GM18508 (cell line): ENCODE data around the gene CUX1.
"Not testable (repeated sequence)": the region's sequence is repeated elsewhere in the genome, so short reads cannot be mapped to it uniquely, and the experiment has no call there.

Experiments used
- ATAC-seq: cut with Tn5 transposase; IDR thresholded peaks from one replicate; pipeline ENCODE4 v1.9.1; 2021; ENCODE audit warnings: moderate number of reproducible peaks; ENCODE audit not compliant: insufficient read depth, unreplicated experiment

Gene CUX1

DNA sequence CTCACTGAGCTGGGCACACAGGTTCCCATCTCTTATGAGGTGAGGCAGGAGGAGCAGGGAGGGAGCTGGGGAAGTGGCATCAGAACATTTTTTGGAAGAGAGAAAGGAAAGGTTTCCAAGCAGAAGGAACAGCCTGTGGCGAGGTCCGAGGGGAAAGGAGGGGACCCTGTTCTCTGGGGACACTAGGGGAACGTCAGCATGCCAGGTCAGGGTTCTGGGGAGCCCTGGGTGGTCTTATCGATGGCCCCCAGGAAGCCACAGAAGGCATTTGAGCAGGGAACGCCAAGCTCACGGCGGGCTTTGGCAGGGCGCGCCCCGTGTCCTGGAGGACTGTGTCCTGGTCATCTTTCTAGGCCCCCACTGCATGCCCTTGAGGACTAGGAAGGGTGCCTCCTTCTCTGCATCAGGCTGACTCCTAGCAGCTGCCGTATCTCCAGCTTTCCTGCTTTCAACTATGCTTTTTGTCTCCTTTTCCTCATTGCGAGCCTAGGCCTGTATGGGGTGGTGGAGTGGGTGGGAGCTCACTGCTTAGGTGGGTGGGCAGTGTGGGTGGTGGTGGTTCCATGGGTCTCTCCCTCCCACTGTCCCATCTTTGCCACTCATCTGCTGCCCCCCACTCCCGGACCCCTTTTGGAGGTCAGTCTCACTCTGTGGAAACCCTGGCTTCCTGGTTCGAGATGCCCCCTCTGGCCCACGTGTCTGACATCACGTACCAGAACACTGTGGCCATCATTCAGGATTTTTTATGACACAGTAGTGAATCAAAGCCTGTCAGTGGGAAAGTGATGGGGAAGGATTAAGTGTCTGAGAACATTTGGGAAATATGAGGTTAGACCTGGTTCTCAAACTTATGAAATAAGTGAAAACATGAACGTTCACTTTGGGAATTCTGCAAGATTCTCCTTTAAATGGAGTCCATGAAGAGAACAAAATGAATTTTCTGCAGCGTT is 89.1 kb downstream of the CUX1 start:
- no peak for ATAC-seq

- ATAC-seq = no peak
Measured at GRCh38 chr7:101910991-101911799, 93.8 kb downstream of the CUX1 start.

- no peak for ATAC-seq
Measured at GRCh38 chr7:101911800-101912715, 94.6 kb downstream of the CUX1 start.

GRCh38 chr7:101912716-101913110 is 95.3 kb downstream of the CUX1 start:
- no peak for ATAC-seq

GRCh38 chr7:101913247-101913721 is 95.9 kb downstream of the CUX1 start:
- ATAC-seq = no peak

- no peak for ATAC-seq
Measured at GRCh38 chr7:101913851-101914250, 96.4 kb downstream of the CUX1 start.

DNA sequence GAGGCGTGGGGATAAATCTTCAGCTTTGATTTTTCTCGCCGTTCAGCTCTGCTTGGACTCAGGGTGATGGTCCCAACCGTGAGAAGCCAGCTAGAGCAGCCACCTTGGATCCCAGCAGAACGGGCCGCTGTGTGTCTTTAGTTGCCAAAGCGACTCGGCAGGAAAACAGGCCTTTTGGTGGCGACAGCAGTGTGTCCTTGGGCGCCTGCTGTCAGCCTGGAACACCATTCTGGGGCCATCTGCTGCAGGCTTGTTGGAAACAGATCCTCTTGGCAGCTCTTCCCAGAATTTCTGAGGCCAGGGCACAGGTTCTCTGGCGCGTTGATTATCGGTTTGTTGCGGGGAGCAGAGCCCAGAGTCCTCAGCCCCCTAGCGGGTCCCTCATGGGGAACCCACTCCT is 97.6 kb downstream of the CUX1 start:
- ATAC-seq = no peak

DNA sequence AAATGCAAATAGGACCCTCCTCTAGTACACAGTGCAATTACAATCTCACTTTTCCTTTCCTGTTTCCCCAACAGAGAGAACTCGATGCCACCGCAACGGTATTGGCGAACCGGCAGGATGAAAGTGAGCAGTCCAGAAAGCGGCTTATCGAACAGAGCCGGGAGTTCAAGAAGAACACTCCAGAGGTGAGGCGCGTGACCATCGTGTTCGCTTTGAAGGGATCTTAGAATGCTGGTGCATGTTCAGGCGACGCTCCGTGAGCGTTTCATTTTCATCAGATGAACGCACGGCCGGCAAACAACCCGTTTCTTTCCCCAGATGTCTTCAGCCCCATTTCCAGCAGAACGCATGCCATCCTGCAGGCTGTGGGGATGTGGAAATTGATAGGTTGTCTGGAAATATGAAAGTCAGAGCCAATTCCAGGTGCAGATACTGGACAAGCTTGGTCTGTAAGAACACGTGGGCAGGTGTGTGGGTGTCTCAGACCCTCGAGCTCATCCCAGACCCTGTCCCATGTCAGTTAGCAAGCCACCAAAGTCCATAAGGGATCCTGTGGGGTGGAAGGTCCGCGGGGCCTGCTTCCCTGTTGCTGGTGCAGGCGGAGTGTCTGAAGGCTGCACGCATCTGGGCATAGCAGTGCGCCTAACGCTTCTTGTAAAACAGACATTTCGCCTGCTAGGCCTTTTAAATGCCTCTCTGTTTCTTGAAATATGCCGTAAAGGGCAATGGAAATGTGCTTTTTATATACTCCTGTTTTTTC is 98.8 kb downstream of the CUX1 start:
- ATAC-seq = no peak

DNA sequence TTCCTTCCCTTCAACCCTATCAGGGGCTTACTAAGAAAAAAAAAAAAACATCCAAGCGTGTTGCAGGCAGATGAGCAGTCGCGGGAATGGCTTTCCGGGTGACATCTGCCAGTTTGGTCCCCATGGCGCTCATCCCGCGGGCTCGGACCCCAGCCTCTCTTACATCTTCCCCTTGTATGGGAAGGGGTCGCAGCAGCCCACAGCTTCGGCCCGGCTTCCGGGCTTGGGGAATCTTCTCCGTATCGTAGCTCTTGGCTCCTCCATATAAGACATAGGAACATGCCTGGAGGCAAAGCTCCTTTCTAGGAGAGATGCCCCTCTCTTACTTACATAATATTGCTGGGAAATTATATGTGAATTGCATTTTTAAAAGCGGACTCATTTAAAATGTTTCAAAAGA is 99.5 kb downstream of the CUX1 start:
- ATAC-seq = no peak

DNA sequence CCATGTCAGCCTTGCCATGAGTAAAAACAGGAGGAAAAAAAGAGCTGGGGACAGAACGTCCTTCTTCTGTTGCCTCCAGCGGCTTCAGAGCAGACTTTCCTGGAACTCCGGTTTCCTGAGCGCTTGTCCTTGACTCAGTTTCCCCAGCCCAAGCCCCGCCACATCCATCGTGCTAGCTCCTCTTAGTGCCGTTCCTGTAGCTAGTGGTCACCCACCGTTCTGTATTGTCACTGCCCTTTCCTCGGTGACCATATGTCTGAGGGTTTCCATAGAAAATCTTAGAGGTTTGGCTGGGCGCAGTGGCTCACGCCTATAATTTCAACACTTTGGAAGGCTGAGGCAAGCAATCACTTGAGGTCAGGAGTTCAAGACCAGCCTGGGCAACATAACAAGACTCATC is 100.1 kb downstream of the CUX1 start:
- ATAC-seq = no peak

DNA sequence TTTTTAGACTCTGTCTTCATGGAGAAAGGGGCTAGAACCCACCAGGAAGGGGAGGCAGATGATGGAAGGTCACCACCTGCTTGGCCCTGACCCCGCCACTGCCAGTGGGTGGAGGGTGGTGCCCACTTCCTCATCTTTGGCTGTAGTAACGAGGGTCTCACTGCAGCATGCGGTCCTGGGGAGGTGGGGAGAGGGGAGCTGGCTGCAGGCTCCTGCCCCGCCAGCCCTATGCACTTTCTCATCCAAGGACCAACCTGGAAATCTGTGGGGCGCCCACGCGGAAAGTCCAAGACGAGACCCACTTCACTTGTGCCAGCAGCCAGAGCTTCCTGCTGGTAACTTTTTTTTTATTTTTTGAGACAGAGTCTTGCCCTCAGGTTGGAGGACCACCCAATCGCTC is 101.0 kb downstream of the CUX1 start:
- ATAC-seq = no peak

- ATAC-seq = no peak
Measured at GRCh38 chr7:101919363-101920115, 102.1 kb downstream of the CUX1 start.

DNA sequence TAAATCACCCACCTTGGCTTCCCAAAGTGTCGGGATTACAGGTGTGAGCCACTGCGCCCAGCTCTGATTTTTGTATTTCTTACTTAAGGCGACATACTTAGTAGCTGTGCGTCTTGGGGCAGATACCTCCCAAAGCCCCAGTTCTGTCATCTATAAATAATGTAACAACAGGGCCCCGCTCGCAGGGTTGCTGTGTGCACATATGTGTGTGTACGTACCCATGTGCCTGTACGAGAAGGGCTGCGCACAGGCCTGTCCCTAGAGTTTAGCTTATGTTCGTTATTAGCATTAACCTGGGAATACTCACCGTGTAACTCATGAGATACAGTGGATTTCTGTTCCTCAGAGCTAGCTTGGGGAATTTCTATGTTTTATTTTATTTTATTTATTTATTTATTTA is 103.6 kb downstream of the CUX1 start:
- no peak for ATAC-seq

DNA sequence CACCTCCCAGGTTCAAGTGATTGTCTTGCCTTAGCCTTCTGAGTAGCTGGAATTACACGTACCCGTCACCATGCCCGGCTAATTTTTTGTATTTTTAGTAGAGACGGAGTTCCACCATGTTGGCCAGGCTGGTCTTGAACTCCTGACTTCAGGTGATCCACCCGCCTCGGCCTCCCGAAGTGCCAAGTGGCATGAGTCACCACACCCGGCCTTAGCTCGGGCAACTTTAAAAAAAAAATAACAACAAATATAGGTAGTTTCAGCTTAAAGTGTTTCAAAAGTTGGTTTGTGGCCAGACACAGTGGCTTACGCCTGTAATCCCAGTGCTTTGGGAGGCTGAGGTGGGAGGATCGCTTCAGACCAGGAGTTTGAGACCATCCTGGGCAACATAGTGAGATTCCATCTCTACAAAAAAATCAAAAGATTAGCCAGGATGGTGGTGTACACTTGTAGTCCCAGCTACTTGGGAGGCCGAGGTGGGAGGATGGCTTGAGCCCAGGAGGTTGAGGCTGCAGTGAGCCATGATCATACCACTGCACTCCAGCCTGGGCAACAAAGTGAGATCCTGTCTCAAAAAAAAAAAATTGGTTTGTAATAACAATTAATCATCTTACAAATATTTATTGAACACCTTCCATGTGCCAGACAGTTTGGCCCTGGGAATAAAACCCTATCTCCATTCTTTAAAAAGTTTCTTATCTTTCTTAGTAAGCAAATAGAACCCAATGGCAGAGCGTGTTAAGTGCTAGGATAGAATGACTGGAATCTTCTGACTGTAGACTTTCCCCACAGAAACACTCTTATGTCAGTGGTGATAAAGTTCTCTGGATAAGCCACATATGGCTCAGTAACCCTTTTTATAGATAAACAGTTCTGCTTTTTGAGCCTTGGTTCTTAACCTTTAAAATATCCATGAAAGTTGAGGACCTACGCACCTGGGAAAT is 104.4 kb downstream of the CUX1 start:
- ATAC-seq = not testable (repeated sequence)

DNA sequence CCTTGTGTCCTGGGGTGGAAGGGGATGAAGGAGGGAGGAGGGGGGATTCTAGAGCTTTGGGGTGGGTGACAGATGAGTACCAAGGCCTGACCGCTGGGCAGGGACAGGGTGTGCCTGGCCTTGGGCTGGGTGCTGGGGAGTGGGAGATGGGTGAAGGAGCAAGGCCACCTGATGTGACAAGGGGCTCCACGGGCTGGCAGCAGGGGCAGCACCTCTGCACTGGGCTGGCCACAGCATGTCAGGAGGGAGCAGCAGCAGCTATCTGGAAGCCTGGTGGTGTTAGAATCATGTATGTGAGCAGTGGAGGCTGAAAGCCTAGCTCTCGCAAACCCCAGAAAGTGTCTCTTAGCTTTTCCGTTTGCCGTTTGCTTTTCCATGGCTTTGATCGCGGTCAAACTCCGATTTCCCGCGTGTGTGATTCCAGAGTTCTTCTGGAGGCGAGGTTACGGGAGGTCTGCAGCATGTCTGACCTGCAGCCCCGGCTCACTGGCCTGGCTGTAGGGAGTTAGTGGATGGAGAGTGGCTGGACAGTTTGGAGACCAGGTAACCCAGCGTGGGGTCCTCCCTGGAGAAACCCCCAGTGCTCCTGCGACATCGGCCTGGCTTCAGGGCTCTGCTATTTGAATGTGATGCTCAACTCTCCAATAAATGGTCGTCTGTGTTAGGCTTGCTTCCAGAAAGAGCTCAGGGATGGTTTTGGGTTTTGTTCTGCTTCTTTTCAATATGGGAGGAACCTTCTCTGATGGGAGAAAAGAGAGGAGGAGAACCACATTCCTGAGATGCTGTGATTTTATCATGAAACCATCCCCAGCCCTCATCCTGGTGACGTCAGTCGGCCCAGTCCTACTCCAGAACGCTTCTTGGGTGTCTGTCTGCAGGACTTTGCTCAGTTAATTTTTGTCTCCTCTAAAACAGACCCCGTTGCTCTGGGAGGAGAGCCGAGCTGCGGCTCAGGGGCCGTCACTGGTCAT is 105.5 kb downstream of the CUX1 start:
- no peak for ATAC-seq

- ATAC-seq = no peak
Measured at GRCh38 chr7:101923602-101923985, 106.2 kb downstream of the CUX1 start.

DNA sequence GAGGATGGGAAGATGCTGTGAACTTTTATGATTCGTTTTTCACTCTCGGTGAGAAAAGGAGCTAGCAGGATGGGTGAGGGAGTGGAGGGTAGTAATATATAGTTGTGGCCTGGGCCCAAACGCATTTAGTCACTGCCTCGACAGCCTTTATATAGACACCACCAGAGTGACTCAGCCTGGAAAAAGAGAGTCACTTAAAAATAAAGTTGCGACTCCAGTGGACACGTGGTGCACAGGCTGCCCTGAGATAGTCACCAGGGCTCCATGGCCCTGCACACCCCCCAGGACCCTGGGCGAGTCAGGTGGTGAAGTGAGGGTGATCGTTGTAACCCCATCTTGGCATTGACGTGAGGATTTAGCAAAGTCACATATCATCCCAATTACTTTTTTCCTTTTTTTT is 106.7 kb downstream of the CUX1 start:
- no peak for ATAC-seq
